CD4-positive, alpha-beta T cell treated with Interleukin-4 for 1 hour (primary cell): Measurements from ENCODE around the gene MLF2.
"Not testable (repeated sequence)": the region's sequence is repeated elsewhere in the genome, so short reads cannot be mapped to it uniquely, and the experiment has no call there.

ENCODE experiments used
- DNase-seq, 2 donors: peaks; one replicate each; pipeline ENCODE4 v3.0.0-alpha.2; 2020 to 2022

MLF2 gene

DNA sequence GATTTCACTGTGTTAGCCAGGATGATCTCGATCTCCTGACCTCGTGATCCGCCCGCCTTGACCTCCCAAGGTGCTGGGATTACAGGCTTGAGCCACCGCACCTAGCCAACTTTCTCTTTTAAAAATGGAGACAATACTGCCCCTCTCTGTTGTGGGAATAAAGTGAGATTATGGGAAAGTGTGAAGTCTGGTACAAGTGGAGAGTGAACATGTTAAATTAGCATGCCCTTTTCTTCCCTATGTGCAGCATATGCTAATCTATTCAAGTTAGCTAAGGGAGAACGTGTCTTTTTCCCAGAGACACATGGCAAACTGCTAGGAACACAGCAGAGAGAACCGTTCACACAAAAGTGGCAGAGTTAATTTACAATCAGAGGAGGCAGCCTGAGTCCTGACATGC is 27.6 kb downstream of the MLF2 start:
- no peak for DNase-seq

DNA sequence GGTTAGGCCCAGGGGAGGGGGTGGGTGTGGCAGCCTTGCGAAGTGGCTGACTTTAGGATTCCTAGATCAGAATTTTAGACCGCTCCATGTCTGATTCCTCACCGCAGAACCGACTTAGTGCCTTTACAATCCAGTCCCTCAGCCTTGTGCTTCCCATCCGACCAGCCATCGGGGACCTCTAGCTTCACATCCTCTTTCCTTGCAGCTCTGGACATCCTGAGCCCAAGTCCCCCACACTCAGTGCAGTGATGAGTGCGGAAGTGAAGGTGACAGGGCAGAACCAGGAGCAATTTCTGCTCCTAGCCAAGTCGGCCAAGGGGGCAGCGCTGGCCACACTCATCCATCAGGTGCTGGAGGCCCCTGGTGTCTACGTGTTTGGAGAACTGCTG is 28.5 kb downstream of the MLF2 start:
- DNase-seq = peak in 1 of 2 donors; percentile 21

GRCh38 chr12:6723607-6724408 is 29.1 kb downstream of the MLF2 start, which contains the start of gene COPS7A:
Gene COPS7A, plus strand, starts transcription at chr12:6724046. Its CDS starts 611 bp downstream, at chr12:6724657.
- peak; percentile 98 to 99 for DNase-seq

DNA sequence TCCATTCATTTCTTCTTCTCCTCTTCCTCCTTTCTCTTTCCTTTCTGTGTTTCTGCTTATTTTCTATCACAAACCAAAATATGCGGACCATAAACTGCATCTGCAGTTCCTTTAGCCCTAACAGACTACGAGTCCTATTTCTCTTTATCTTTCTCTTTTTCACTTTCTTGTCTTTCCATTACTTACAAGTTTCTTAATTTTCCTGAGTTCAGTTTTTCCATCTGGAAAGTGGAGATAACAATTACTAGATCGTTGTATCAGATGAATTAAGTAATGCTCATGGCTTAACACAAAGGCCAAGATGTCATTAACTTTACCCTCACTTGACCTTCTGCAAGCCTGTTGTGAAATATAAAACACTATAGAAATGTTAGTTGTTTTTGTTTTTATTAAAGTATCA is 30.1 kb downstream of the MLF2 start:
- no peak for DNase-seq

DNA sequence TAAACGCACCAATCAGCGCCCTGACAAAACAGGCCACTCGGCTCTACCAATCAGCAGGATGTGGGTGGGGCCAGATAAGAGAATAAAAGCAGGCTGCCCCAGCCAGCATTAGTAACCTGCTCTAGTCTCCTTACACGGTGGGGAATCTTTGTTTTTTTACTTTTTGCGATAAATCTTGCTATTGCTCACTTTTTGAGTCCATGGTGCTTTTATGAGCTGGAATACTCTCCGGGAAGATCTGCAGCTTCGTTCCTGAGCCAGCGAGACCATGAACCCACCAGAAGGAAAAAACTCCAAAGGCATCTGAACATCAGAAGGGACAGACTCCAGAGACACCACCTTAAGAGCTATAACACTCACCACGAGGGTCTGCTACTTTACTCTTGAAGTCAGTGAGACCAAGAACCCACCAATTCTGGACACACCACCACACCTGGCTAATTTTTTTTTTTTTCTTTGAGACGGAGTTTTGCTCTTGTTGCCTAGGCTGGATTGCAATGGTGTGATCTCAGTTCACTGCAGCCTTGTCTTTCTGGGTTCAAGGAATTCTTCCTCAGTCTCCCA is 36.0 kb downstream of the MLF2 start:
- DNase-seq = no peak

- not testable (repeated sequence) for DNase-seq
These were observed 36.7 kb downstream of the MLF2 start for GRCh38 chr12:6716031-6716873.

DNA sequence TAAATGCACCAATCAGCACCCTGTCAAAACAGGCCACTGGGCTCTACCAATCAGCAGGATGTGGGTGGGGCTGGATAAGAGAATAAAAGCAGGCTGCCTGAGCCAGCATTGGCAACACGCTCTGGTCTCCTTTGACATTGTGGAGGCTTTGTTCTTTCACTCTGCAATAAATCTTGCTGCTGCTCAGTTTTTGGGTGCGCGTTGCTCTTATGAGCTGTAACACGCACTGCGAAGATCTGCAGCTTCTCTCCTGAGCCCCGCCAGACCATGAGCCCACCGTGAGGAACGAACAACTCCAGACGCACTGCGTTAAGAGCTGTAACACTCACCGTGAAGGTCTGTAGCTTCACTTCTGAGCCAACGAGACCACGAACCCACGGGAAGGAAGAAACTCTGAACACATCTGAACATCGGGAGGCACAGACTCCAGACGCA is 44.0 kb downstream of the MLF2 start:
- DNase-seq = peak; percentile 44 to 85

DNA sequence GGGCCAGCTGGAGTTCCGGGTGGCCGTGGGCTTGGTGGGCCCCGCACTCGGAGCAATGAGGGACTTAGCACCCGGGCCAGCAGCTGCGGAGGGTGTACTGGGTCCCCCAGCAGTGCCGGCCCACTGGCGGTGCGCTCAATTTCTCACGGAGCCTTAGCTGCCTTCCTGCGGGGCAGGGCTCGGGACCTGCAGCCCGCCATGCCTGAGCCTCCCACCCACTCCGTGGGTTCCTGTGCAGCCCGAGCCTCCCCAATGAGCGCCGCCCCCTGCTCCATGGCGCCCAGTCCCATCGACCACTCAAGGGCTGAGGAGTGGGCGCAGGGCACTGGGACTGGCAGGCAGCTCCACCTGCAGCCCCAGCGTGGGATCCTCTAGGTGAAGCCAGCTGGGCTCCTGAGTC is 44.6 kb downstream of the MLF2 start:
- not testable (repeated sequence) for DNase-seq

GRCh38 chr12:6703631-6704030 is 49.3 kb downstream of the MLF2 start:
- DNase-seq = no peak

DNA sequence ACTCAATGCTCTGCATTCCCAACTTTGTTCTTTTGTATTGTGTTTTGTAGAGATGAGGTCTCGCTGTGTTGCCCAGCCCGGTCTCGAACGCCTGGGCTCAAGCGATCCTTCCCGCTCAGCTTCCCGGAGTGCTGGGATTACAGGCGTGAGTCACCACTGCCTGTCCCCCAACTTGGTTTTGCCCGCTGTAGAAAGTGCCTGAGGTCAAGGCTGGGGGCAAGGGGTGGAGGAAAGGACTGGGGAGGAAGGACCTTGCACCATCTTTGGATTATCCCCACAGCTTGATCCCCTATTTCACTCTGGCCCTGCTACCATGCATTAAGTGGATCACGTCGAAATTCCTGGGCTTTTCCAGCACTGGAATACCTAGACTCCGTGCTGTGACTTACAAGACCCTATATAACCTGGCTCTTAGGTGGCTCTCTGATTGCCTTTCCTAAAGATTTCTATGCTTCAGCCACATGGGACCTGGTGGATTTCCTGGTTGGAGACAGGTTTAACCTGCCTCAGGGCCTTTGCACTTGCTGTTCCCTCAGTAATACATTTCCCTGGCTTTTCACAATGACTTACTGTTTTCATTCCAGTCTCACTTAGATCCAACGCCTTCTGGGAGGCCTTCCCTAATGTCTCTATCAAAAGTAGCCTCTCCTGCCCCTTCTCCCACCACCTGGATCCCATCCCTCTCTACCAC is 51.7 kb downstream of the MLF2 start:
- DNase-seq = no peak

GRCh38 chr12:6700646-6701051 is 52.3 kb downstream of the MLF2 start, which contains the start of gene PIANP:
Gene PIANP, minus strand, starts transcription at chr12:6700815. Its CDS starts 2,754 bp downstream, at chr12:6698061.
- peak; percentile 30 to 40 for DNase-seq

DNA sequence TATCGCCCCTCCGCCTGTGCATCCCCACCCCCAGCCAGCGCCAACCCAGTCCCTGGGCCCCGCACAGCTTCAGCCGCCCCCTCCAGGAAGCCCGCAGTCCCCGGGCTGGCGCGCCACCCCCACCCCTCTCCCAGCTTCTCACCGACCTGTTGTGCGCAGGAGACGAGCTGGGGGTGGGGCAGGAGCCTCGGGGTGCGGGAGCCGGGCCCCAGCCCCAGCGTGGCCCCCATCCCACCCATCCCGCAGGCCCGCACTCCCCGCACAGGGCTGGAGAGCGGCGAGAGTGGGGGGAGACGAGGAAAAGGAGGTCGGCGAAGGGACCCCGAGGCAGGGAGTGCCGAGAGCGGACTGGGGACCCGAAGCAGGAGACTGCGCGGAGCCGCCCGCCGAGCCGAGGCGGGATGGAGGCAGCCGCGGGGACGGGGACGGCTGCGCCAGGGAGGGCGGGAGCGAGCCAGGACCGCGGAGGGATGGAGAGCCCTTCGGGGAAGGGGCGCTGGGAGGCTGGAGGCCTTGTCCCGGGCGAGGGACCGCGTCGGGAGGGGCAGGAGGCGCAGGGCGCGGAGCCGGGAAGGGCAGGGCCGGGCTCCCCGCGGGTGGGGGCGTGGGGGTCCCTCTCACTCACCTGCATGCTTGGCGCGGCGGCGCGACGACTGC is 52.8 kb downstream of the MLF2 start:
- no peak for DNase-seq

DNA sequence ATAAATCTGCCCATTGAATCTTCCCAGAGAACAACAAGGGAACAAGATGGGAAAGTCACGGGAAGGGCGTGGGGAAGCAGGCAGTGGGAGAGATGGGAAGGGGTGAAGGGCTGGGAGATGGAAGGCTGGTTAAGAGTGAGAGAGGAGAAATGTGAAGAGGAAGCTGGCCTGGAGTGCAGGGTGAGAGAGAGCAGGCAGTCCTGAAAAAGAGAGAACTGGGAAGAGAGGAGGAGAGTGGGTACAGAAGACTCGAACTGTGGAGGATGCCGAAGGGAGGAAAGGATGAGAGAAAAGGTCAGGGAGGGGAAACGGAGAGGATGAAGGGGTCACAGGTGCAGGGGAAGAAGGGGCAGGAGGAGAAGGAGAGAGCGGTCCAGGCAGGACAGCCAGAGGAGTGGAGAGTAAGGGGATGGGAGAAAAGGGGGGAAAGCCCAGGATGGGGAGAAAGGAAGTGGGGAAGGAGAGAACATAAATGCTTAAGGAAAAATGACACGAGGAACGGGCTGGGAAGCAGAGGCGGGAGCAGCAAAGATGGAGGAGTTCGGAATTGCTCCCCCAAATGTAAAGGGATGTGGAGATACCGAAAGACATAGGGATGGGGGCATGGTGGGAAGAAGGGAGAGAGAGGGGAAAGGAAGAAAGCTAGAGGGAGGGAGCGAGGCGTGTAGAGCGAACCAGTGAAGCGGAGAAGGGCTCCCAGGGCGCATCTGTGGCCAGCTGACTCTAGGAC is 53.5 kb downstream of the MLF2 start:
- no peak for DNase-seq

GRCh38 chr12:6698352-6699046 is 54.4 kb downstream of the MLF2 start:
- no peak for DNase-seq
